K562 (cell line): ENCODE measurements around the gene MOCOS. TPM values are rescaled to one million over a fixed set of nuclear protein-coding genes. Genes with fewer than 3 reads are reported as not detected.

Source experiments
- ATAC-seq: fragments of 200-7000 bp; cut with Tn5 transposase; 3 replicates; pipeline ENCODE4 v1.9.1; 2020; ENCODE audit warnings: moderate library complexity
- BruUV-seq: library from RNA; stranded (reverse); fragments of 400-500 nt; replicated peaks from 2 replicates; lab custom pipeline; 2021; lab: Mats Ljungman, UMichigan
- CTCF ChIA-PET: fragments of 300-600 bp; formaldehyde crosslinking; extraction: SDS; loops from one replicate; lab custom pipeline; 2021; ENCODE audit warnings: low intra/inter-chr PET ratio; lab: Yijun Ruan, JAX
- POLR2A ChIA-PET: fragments of 300-600, 350-650 bp; sonication (Branson Sonifier 250); formaldehyde crosslinking; extraction: SDS; loops from one replicate; lab custom pipeline; 2021; ENCODE audit warnings: antibody characterized with exemption, inconsistent platforms; lab: Yijun Ruan, JAX
- DNase-seq, 4 experiments: peaks; one replicate each; pipeline versions ENCODE4 v3.0.0 to v3.0.0-alpha.2; 2011 to 2018; ENCODE audit warnings: low spot score in 3 of 4, mixed read lengths in 3 of 4; ENCODE audit errors: extremely low read depth in 1 of 4
- FAIRE-seq: peaks from 2 replicates; lab custom pipeline; 2011; peaks lifted over from hg19 to GRCh38; lab: Jason Lieb, UNC
- H2AFZ ChIP-seq: 2 replicates; pipeline ENCODE4 v1.6.0; 2011; ENCODE audit warnings: low read depth, low read length, control low read depth, inconsistent platforms
- H3K27ac ChIP-seq: fragments of 200-600 bp; 3 replicates; pipeline ENCODE4 v1.8.0; 2011; ENCODE audit warnings: low read depth, mild to moderate bottlenecking, control low read depth, inconsistent platforms, low read length, moderate library complexity, mixed read lengths; ENCODE audit errors: extremely low read depth
- H3K27me3 ChIP-seq, 2 experiments: fragments of 300-600 bp in 1 of 2; 2 replicates in 1 of 2; 3 replicates in 1 of 2; pipeline versions ENCODE4 v1.6.0 to v1.8.0; 2011; ENCODE audit warnings: inconsistent platforms in 2 of 2, low read length in 2 of 2, mild to moderate bottlenecking in 1 of 2, mixed read lengths in 1 of 2, moderate library complexity in 1 of 2; ENCODE audit not compliant: control insufficient read depth in 2 of 2, insufficient read depth in 2 of 2
- H3K36me3 ChIP-seq: fragments of 300-600 bp; 3 replicates; pipeline ENCODE4 v1.8.0; 2011; ENCODE audit warnings: mild to moderate bottlenecking, low read length, inconsistent platforms; ENCODE audit not compliant: control insufficient read depth, insufficient read depth
- H3K4me1 ChIP-seq, 2 experiments: fragments of 200-600 bp in 1 of 2; replicated peaks in 1 of 2; 2 replicates in 1 of 2; 3 replicates in 1 of 2; pipeline versions ENCODE4 v1.5.1 to v1.8.0; 2011; ENCODE audit warnings: inconsistent platforms in 2 of 2, low read length in 2 of 2, mild to moderate bottlenecking in 1 of 2, mixed read lengths in 1 of 2, moderate library complexity in 1 of 2; ENCODE audit not compliant: control insufficient read depth in 2 of 2, insufficient read depth in 2 of 2
- H3K4me2 ChIP-seq: 2 replicates; pipeline ENCODE4 v1.6.1; 2011; ENCODE audit warnings: low read length, control low read depth, inconsistent platforms, mixed read lengths; ENCODE audit not compliant: insufficient read depth
- H3K4me3 ChIP-seq: fragments of 200-600 bp; sonication (generic), shearing (Covaris generic); 2 replicates; pipeline ENCODE4 v1.5.1; 2016; ENCODE audit warnings: control low read depth, inconsistent platforms
- H3K79me2 ChIP-seq: fragments of 200-600 bp; 3 replicates; pipeline ENCODE4 v1.8.0; 2011; ENCODE audit warnings: low read length, inconsistent platforms; ENCODE audit not compliant: control insufficient read depth, insufficient read depth
- H3K9ac ChIP-seq, 2 experiments: 2 replicates each; pipeline versions ENCODE4 v1.6.0 to v1.6.1; 2011; ENCODE audit warnings: low read depth in 2 of 2, low read length in 2 of 2, control low read depth in 1 of 2, inconsistent platforms in 1 of 2, mild to moderate bottlenecking in 1 of 2, mixed read lengths in 1 of 2; ENCODE audit not compliant: insufficient read depth in 1 of 2
- H3K9me1 ChIP-seq: one replicate; pipeline ENCODE4 v1.6.0; 2011; ENCODE audit warnings: inconsistent platforms, mild to moderate bottlenecking, low read length, moderate library complexity; ENCODE audit not compliant: control insufficient read depth, insufficient read depth
- H3K9me3 ChIP-seq: replicated peaks from 2 replicates; pipeline ENCODE4 v1.5.1; 2011; ENCODE audit warnings: low read depth, low read length, inconsistent platforms; ENCODE audit not compliant: control insufficient read depth, insufficient read depth
- H4K20me1 ChIP-seq: replicated peaks from 2 replicates; pipeline ENCODE4 v1.6.1; 2011; ENCODE audit warnings: low read length, inconsistent platforms, mixed read lengths; ENCODE audit not compliant: control insufficient read depth, insufficient read depth
- ATF3 ChIP-seq, 2 experiments: fragments of 450-650 bp in 1 of 2; sonication (generic) in 1 of 2; formaldehyde crosslinking in 1 of 2; IDR thresholded peaks in 1 of 2; conservative IDR thresholded peaks in 1 of 2; 2 replicates each; pipeline versions ENCODE4 v1.6.1 to v1.8.1; 2016 to 2023; ENCODE audit warnings: mild to moderate bottlenecking in 2 of 2, moderate library complexity in 2 of 2, inconsistent platforms in 1 of 2, missing genetic modification reagents in 1 of 2
- CEBPB ChIP-seq: fragments of 450-650 bp; IDR thresholded peaks from 2 replicates; pipeline ENCODE4 v1.6.1; 2016; ENCODE audit warnings: missing genetic modification characterization, missing compliant biosample characterization
- DMBX1 ChIP-seq: fragments of 250-450 bp; sonication (Bioruptor Pico); IDR thresholded peaks from 2 replicates; pipeline ENCODE4 v1.8.0; 2022; ENCODE audit warnings: inconsistent platforms, mild to moderate bottlenecking, moderate library complexity, borderline replicate concordance
- FOXK1 ChIP-seq: sonication (generic); formaldehyde crosslinking; IDR thresholded peaks from 2 replicates; pipeline ENCODE4 v1.8.0; 2022; ENCODE audit warnings: missing genetic modification reagents, mild to moderate bottlenecking, borderline replicate concordance
- GABPA ChIP-seq: fragments of 200-800 bp; sonication (Bioruptor generic); conservative IDR thresholded peaks from 2 replicates; pipeline ENCODE4 v1.6.1; 2016; ENCODE audit warnings: low read depth, missing genetic modification characterization, missing compliant biosample characterization
- KHSRP ChIP-seq: fragments of 450-650 bp; IDR thresholded peaks from 2 replicates; pipeline ENCODE4 v1.6.1; 2017
- MCM5 ChIP-seq: fragments of 450-650 bp; IDR thresholded peaks from 2 replicates; pipeline ENCODE4 v1.6.1; 2016; ENCODE audit warnings: low read depth
- PRPF4 ChIP-seq: fragments of 200-400 bp; formaldehyde crosslinking; IDR thresholded peaks from one replicate; pipeline ENCODE4 v1.6.1; 2017; ENCODE audit warnings: low read length, low read depth, mild to moderate bottlenecking; ENCODE audit not compliant: insufficient read depth, poor library complexity, severe bottlenecking
- ZNF311 ChIP-seq: fragments of 250-450 bp; sonication (Bioruptor Pico); IDR thresholded peaks from 2 replicates; pipeline ENCODE4 v1.4.0; 2020; ENCODE audit warnings: mild to moderate bottlenecking, moderate library complexity
- ZZZ3 ChIP-seq: fragments of 450-650 bp; IDR thresholded peaks from 2 replicates; pipeline ENCODE4 v1.6.1; 2016; ENCODE audit warnings: antibody characterized with exemption, mild to moderate bottlenecking, moderate library complexity
- WGBS: fragments of 100-300 bp; shearing (Covaris generic); methylation state at CpG from one replicate; pipeline ENCODE4 v1.1.6; 2016; ENCODE audit warnings: low coverage, mixed read lengths; ENCODE audit not compliant: insufficient coverage; ENCODE audit errors: missing lambda C conversion rate; 5-methylcytosine and 5-hydroxymethylcytosine counted together
- in situ Hi-C: fragments of 300-500 bp; cut with MboI; formaldehyde crosslinking; loops from 4 replicates; pipeline ENCODE4 v1.15.0; 2018; ENCODE audit warnings: inconsistent platforms, mixed read lengths
- intact Hi-C: fragments of 100-400 bp; cut with micrococcal nuclease; formaldehyde crosslinking; loops from 2 replicates; pipeline ENCODE4 v1.14.2; 2022
- polyA plus RNA-seq, 8 experiments: library from polyadenylated mRNA; depleted of rRNA in 4 of 8; stranded (reverse) in 5 of 8; unstranded in 3 of 8; fragments of >200 nt; fragmentation: Nextera tagmentation in 2 of 8; fragmentation: Illumina TruSeq in 1 of 8; extraction: Ambion mirVana in 2 of 8; extraction: Trizol in 1 of 8; gene quantifications; 2 replicates each; pipeline versions ENCODE4 v1.2.1 to v1.2.3, GENCODE V29; 2011 to 2014; ENCODE audit warnings: inconsistent platforms in 1 of 8, missing spikeins in 1 of 8
- total RNA-seq, 7 experiments: library from RNA; depleted of rRNA in 6 of 7; stranded (reverse); fragments of >200 nt in 6 of 7; fragmentation: Illumina TruSeq in 2 of 7; extraction: Trizol in 2 of 7; gene quantifications; 2 replicates each; pipeline versions ENCODE4 v1.2.1 to v1.2.3, GENCODE V29; 2011 to 2021; ENCODE audit warnings: low replicate concordance in 1 of 7

The MOCOS gene
- total and polyA plus RNA-seq, 9 of the 15 experiments (the other 6 are each of a cell fraction or from before 2014, with no cell fraction given): 4.5 to 12.4 (median 9.1) TPM

DNA sequence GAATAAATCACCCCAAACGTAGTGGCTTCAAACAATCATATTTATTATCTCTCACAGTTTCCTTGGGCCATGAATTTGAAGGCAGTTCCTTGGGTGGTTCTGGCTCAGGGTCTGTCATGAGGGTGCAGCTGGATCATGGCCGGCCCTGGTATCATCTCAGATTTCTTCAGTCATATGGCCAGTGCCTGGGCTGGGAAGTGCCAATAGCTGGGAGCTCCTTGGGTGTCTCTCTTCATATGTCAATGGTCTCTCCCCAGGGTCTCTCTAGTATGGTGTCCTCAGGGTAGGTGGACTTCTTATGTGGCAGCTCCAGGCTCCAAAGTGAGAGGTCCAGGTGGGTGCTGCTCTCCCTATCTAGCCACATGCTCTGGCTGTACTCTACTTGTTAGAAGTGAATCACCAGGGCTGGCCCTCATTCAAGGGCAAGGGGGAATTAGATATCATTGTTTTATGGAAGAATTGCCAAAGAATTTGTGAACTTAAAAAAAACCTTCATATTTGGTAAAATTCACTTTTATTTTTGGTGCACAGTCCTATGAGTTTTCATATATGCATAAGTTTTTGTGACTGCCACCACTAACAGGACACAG is 125.6 kb downstream of the MOCOS start:
- intact Hi-C loops: no loop called here
- Histone ChIP-seq H3K4me1 (no peaks in the 10 kb centered on the region; a peak in 1 of 5 replicates), H3K9ac (no peak overlapping the region), H2AFZ (no peak overlapping the region), H3K4me3 (no peak overlapping the region), H3K36me3 (no peaks in the 10 kb centered on the region), H4K20me1 (no peaks in the 10 kb centered on the region), H3K9me1 (no peaks in the 10 kb centered on the region), H3K4me2 (no peak overlapping the region), H3K9me3 (no peaks in the 10 kb centered on the region), H3K27ac (no peak overlapping the region), H3K79me2 (no peaks in the 10 kb centered on the region), H3K27me3 (peaks cover 2 to 23% of the 10 kb centered on the region in 2 experiments; a peak in 3 of 5 replicates)
- ATAC-seq (no peak), FAIRE-seq (no peak), DNase-seq (no peak)
- WGBS: 0% methylated on average over 2 of the region's 2 CpGs
- no TSS peak for BruUV-seq
- TF ChIP-seq ZNF311 (CRISPR knock-in tag) (no peak), DMBX1 (CRISPR knock-in tag) (no peak), PRPF4 (no peak)
- CTCF ChIA-PET: no interaction called here
- POLR2A ChIA-PET: no interaction called here
- in situ Hi-C loops: no loop called here

DNA sequence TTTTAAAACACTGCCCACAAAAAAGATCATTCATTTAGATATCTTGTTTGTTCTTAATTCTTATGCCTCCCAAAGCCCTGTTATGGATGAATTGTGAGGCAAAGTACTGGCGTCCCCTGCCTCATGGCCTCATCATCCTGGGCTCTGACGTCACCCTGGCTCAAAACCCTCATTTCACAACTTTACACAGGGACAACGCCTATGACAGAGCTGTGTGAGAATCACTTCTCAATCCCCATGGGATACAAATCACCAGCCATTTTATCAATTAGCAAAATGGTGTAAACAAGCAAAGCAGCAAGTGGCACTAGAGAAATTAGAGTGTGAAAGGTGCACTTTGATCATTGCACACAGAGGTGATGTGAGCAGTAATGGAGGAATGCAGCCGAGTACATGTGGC is 126.8 kb downstream of the MOCOS start:
- intact Hi-C loops (no loop called here), in situ Hi-C loops (no loop called here)
- H3K4me2 ChIP-seq: no peak overlapping the region
- ChIA-PET POLR2A (no interaction called here), CTCF (no interaction called here)
- no peak overlapping the region for H3K4me3 ChIP-seq
- H3K79me2 ChIP-seq: no peaks in the 10 kb centered on the region
- BruUV-seq: no TSS peak
- FAIRE-seq: no peak
- DNase-seq: no peak
- H3K27ac ChIP-seq: no peak overlapping the region
- H2AFZ ChIP-seq: no peak overlapping the region
- no peak overlapping the region for H3K9ac ChIP-seq
- H3K4me1 ChIP-seq: no peaks in the 10 kb centered on the region; a peak in 1 of 5 replicates
- no peak for ATAC-seq
- no peaks in the 10 kb centered on the region for H3K9me1 ChIP-seq
- no peaks in the 10 kb centered on the region for H3K9me3 ChIP-seq
- WGBS: 1% methylated on average over 4 of the region's 4 CpGs
- H4K20me1 ChIP-seq: no peaks in the 10 kb centered on the region
- H3K27me3 ChIP-seq: peaks cover 2 to 19% of the 10 kb centered on the region in 2 experiments; a peak in 3 of 5 replicates
- no peaks in the 10 kb centered on the region for H3K36me3 ChIP-seq
- TF ChIP-seq CEBPB (tag) (peak; percentile 33), ATF3 (IDR thresholded peaks at IDR 0.05) (peak; percentile 27; the same call in 1 of the 2 replicates), ATF3 (CRISPR knock-in tag; conservative IDR thresholded peaks at IDR 0.05) (no peak), KHSRP (no peak), ZZZ3 (no peak), GABPA (tag) (no peak), MCM5 (no peak), FOXK1 (CRISPR knock-in tag) (no peak)
